Measurements from ENCODE around the gene UBE2E1.
"Not testable (repeated sequence)": the region's sequence is repeated elsewhere in the genome, so short reads cannot be mapped to it uniquely, and the experiment has no call there.

Gene UBE2E1

DNA sequence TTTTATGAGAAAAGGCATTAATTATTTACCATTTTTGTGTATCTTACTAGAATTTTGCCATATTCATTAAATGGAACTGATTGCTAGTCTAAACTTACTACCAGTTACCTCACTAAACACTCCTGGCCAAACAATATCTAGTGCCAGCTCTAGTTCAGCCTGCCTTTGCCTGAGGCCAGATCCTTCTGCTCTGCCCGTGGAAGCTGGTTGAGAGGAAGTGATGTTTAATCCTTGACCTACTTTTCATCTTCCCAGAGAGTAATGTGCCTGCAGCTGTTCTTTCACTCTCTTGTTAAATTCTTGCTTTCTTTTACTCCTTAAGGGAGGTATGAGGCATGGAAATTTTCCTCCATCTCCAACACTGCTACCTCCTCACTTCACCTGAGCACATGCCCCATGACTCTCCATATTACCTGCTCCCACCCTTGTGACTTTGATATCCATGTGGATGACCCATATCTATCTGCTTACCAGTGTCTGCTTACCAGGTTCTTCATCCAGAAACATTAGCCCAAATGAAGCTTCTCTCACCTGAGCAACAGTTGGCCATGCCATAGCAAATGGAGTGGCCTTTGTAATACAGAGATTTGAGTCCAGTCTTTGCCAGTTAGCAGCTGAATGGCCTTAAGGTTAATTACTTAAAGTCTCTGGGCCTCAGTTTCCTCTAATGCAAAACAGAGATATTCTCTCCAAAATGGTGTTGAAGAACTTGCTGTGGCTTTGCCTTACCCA, 53.4 kb downstream of the UBE2E1 start:
- no peak for DNase-seq

DNA sequence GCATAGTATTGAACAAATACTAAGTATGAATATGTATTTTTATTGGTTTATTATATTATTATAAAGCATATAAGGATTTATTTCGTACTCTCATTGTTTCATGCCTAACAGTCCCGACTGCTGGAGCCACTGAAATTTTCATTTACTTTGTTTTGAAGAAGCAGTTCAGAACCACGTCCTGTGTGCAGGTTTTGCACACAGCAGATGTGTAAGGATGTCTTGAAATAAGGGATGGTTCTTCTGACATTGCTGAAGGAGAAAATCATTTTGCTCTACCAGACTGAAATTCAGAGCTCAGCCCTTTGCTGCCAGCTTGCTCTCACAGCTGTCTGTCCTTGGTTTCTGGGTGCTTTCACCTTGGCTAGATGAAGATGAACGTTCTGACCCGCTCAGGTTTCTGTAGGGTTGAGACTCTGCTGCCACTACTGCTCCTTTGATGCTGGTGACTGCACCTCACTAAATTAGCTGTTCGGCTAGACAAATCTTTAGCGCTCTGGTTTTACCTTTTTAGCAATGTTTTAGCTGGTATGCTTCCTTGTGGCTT, 54.2 kb downstream of the UBE2E1 start:
- DNase-seq: no peak

DNA sequence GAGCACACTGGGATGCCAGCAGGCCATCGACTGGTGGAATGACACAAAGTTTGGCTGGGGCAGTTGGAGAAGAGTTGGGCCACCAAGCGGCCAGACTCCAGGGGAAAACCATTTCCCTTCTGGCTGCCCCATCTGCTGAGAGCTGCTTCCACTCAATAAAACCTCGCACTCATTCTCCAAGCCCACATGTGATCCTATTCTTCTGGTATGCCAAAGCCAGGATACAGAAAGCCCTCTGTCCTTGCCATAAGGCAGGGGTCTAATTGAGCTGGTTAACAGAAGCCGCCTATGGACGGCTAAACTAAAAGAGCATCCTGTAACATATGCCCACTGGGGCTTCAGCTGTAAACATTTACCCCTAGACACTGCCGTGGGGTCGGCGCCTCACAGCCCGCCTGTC, 55.9 kb downstream of the UBE2E1 start:
- DNase-seq: no peak

DNA sequence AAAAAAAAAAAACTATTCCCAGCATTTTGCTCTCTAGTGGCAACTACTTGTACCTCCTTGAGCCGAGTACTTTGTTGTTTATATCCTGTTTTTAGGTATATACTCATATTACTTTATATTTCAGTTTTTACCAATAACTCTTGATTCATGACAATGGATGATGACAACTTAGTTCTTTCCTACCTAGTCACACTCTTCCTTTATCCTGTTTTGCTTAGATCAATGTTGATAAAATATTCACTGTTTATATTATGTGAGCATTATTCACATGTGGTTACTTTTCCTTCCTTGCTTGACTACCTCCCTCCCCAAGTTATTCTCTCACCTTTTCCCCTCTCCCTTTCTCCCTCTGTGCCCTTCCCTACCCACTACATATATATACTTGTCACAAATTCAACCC, 57.3 kb downstream of the UBE2E1 start:
- DNase-seq: no peak

DNA sequence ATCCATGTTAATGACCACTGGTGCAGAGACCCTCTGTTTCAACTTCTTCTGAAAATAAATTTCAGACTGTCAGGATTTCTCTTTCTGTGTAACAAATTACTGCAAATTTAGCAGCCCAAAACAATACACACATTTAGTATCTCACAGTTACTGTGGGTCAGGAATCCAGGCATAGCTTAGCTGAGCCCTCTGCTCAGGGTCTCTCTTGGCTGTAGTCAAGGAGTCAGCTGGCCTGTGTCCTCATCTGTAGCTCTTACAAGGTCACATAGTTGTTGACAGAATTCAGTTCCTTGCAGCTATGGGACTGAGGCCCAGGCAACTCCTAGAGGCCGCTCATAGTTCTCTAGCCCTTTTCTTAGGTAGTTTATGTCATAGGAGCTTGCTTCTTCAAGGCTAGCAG, 59.2 kb downstream of the UBE2E1 start:
- DNase-seq: no peak

DNA sequence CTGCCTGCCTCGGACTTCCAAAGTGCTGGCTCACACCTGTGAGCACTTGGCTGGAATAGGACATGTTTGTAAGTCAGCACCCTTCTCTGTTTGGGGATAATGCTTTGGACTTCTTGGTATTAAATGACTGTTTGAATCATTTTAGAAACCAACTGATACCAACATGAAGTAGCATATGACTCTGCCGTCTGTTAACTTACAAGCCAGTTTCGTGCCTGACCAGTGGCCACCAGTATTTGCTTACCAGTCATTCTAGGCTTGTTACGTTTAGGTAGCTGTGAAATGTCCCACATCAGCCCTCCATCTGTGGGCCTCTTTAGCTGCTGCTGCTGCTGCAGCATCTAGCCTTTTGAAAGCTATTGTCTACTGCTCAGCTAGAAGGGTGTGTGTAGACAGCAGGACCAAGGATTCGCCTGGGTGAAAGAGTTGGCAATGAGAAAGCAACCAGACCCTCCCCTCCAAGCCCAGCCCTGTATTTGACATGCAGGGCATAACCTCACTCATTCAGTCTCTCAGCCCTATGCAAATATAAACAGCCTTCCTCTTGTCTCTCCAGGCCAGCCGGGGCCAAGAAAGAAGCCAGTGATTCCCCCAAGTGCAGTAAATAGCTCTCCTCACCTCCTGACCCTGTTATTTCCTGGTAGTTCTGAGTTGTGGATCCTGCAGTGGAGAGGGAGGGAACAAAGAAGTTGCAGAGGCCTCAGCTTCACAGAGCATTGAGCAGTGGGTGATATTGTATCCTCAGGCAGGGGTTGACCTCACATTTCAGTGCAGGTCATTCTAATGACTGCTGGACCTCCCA, 60.0 kb downstream of the UBE2E1 start:
- DNase-seq: no peak

DNA sequence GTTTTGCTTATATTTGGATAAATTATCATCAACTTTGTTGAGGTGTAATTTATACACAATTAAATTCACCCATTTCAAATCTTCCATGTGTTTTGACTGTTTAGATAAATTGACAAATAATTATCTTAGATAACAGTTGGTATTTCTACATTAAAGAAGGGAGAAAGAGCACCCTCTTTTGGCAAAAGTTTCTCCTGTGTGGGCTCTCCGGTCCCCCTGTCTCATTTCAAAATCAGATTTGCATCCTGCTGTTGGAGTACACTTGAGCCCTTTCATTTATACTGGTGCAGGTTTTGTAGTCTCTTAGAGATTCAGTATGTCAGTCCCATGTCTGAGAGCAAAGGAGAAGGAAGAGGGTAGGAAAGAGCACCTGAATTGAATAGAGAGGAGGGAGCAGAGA, 61.6 kb downstream of the UBE2E1 start:
- DNase-seq: no peak

DNA sequence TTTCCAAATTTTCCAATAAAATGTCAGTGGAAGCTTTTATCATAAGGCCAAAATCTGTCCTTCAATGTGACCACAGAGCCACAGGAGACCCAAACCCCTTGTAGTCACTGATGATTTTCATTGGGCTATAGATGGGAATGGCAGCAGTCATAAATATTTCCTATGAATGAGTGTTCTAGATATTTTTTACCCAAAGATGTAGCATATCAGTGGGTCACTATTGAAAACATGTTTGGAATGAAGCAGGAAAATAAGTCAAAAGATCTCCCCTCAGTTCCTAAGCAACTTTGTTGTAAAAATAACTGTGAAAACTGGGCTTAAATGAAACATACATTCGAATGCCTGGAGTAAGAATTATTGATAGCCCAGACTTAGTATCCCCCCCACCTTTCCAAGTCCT, 62.1 kb downstream of the UBE2E1 start:
- DNase-seq: no peak

DNA sequence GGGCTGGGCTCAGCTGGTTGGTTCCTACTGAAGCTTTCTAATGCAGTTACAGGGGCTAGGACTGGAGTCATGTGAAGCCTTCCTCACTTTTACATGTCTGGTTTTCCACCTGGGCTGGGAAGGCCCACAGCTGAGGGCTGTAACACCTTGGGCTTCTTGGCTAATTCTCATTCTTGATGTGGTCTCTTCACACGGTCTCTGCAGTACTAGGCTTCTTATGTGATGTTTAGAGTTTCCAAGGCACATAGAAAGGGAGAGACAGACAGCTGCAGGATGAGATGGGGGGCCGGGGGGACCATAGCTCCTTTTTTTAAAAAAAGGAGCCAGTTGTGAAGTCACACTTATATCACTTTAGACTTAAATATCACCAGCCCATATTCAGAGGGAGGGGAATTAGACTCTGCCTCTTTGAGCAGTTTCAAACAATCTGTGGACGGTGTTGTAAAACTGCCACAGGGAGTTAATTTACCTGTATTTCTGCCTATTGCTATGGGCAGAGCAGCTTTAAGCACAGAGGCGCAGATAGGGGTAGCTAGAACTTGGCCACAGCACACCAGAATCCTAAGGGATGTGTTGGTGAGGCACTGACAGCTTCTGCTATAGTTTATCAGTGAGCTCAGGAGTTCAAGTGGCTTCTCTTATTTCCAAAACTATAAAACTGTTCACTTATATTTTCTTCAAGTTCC, 64.4 kb downstream of the UBE2E1 start:
- no peak for DNase-seq

DNA sequence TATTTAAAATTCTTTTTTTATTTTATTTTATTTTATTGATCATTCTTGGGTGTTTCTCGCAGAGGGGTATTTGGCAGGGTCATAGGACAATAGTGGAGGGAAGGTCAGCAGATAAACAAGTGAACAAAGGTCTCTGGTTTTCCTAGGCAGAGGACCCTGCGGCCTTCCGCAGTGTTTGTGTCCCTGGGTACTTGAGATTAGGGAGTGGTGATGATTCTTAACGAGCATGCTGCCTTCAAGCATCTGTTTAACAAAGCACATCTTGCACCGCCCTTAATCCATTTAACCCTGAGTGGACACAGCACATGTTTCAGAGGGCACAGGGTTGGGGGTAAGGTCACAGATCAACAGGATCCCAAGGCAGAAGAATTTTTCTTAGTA, 64.9 kb downstream of the UBE2E1 start:
- not testable (repeated sequence) for DNase-seq

DNA sequence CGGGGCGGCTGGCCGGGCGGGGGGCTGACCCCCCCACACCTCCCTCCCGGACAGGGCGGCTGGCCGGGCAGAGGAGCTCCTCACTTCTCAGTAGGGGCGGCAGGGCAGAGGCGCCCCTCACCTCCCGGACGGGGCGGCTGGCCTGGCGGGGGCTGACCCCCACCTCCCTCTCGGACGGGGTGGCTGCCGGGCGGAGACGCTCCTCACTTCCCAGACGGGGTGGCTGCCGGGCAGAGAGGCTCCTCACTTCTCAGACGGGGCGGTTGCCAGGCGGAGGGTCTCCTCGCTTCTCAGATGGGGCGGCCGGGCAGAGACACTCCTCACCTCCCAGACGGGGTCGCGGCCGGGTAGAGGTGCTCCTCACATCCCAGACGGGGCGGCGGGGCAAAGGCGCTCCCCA, 65.6 kb downstream of the UBE2E1 start:
- DNase-seq: not testable (repeated sequence)

DNA sequence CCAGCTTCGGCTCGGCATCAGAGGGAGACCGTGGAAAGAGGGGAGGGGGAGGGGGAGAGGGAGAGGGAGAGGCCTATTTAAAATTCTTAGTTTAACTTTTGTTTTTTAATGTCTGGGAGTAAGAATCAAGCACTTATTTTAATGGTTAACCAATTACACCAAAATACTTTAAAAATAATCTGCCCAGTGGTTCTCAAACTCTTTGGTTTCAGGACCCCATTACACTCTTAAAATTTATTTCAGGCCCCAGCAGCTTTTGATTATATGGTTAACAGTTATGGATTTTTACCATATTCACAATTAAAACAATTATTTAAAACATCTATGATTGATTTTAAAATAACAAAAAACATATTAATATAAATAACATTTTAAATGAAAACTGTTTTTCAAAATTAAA, 66.6 kb downstream of the UBE2E1 start:
- no peak for DNase-seq

DNA sequence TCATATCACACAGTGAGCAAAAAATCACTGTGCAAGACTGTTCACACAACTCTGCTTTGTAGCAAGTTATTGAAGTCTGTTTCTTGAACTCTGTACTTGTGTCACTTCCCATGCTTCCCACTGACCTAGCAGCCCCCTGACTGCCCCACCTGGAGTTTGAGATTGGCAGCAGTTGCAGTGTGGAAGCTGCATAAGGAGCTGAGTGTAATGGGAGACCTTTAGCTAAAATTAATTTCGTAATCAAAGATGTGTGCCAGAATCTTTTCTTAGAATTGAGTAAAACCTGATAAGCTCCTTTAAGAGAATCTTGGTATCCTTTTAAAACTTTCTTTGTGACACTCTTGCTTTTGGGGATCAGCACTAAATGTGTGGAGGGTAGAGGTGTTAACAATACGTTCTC, 68.2 kb downstream of the UBE2E1 start:
- no peak for DNase-seq

DNA sequence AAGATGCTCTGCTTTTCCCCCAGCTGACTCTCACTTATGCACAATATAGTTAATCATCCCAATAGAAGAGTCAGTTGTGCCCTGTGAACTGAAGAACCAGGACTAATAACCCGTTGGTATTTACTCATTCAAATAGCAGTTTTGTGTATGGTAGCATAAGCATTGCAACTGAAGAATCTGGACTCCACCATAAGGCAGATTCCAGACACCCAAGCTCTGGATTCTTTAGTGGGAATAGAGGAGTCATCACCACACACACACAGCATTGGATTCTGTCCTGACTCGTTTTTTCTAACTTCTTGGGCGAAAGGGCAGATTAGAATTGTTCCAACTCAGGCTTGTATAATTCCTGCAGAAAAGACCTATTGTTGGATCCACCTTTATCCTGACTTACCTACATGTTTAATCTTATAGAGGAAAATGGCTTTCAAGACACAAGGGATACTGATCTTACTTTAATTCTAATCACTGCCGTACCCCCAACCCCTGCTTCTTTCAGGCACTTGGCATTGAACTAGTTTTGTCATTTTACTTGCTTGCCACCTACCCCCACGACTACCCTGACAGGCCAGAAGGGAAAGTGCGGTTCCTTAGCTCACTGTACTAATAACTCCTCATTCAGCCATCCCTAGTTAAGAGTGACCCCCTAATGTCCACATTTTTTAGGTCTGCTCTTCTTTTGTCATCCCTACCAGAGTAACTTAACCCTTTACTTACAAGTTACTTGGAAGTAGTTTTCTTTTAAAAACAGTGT, 68.8 kb downstream of the UBE2E1 start:
- DNase-seq: no peak

DNA sequence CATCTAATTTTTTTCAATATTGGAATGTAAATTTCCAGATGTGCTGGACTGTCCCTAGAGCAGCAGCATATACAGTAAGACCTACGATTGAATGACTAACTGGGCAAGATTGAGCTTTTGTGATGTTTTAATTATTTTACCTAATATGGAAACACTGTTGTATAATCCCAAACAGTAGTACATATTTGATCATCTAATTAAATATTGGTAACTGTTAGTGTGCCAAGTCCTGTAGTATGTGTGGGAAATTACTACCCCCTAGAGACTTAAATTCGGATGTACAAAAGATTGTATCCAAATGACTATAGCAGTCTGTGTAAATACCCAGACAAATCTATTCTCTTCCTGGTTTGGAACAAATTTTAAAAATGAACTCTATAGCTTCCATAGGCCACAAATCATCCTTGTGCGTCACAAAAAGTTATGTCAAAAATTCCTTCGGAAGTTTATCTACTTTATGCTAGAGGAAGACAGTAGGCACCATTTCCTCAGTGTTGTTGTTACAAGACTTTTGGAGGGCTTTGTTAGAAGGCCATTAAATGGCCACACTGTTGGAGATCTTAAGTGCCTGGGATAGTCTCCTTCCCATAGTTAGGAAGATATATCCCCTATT, 69.5 kb downstream of the UBE2E1 start:
- DNase-seq: no peak

DNA sequence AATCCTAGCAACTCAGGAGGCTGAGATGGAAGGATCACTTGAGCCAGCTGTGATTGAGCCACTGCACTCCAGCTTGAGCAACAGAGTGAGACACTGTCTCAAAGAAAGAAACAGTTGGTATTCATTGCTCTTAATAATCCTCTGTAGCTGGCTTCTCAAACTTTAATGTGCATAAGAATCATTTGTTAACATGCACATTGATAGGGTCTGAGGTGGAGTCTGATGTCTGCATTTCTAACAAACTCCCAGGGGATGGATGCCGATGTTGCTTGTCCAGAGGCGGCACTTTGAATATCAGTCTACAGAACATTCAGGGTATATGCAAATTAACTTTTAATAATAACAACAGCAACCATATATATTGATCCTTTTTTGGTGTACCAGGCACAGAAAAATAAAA, 71.2 kb downstream of the UBE2E1 start:
- no peak for DNase-seq

DNA sequence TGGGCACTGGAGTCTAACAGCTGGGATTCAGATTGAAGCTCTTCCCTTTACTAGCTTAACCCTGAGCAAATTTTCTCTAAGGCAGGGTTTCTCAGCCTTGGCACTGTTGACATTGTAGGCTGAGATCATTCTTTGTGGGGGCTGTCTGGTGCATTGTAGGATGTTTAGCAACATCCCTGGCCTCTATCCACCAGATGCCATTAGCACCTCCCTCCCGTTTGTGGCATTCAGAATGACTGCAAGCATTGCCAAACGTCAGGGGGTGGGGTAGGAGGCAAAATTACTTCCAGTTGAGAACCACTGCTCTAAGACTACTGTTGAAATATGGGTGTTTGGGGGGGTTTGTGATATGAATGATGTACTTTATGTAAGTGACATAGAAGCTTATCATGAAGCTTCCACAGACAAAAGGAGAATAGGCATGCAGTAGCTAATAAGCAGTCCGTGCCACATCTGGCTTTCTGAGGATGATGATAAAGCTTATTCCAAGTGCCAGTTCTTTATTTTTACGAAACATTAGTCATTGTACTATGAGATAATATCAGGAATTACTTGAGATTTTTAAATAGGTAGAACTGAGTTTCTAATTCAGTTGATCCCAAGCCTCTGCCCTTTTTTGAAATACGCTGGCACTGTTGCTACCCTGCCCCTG, 71.7 kb downstream of the UBE2E1 start:
- DNase-seq: no peak

DNA sequence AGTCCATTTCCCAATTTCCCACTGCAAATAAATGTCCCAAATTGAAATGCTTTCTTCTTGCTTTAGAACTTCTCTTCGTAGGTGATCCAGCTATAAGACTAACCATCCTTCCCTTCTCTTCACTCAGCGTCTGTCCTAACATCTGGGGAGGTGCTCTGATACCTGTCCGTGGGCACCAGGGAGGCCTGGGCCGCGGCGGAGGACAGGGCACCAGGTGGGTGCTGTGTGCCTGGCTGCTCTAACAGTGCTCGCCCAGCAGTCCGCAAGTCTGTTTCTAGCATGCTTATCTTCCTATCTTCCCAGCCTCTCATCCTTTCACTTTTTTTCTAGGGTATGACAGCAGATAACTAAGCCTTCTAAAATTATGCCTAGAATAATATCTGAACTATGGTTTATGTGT, 73.7 kb downstream of the UBE2E1 start:
- DNase-seq: no peak

DNA sequence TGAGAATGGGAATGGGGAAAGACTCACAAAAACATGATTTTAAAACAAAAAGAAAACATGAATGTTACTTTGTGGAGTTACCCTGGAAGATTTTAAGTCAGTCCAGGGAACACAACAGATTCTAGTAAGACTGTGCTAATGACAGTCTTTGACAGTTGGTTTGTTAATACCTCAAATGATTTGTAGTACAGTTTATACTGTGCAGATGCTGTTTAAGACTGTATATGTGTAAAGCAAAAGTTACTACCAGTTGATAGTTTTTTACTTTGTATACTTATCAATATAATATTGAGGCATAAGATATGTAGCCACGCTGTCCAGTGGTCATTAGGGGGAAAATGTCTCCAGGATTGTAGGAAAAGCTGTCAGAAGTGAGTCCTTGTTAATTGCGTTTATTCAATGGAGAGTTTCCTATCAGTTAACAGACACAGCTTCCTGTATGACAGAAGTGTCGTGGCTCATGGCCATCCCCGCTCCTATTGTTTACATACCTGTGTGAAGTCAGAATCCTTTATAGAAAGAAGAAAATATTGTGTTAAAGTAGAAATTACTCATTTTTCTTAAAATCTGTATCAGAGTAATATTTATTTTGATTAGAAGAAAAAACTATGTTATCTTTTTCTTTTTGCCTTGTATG, 75.1 kb downstream of the UBE2E1 start:
- no peak for DNase-seq

DNA sequence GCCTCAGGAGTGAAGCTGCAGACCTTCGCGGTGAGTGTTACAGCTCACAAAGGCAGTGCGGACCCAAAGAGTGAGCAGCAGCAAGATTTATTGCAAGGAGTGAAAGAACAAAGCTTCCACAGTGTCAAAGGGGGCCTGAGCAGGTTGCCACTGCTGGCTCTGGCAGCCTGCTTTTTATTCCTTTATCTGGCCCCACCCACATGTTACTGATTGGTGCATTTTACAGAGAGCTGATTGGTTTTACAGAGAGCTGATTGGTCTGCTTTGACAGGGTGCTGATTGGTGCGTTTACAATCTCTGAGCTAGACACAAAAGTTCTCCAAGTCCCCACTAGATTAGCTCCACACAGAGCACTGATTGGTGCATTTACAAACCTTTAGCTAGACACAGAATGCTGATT, 76.2 kb downstream of the UBE2E1 start:
- DNase-seq: not testable (repeated sequence)

DNA sequence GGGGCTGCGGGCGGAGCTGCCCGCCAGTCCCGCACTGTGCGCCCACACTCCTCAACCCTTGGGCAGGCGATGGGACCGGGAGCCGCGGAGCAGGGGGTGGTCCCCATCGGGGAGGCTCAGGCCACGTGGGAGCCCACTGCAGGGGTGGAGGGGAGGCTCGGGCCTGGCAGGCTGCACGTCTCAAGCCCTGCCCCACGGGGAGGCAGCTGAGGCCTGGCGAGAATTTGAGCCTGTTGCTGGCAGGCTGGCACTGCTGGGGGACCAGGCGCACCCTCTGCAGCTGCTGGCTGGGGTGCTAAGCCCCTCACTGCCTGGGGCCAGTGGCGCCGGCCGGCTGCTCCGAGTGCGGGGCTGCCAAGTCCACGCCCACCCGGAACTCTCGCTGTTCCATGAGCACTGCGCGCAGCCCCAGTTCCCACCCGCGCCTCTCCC, 76.7 kb downstream of the UBE2E1 start:
- DNase-seq: no peak
